Smooth muscle cell (in vitro differentiated cells): ENCODE measurements around the gene KCNIP3. TPM values are rescaled to one million over a fixed set of nuclear protein-coding genes. Genes with fewer than 3 reads are reported as not detected.

Experiments used
- DNase-seq: peaks from one replicate; lab custom pipeline; 2025; ENCODE audit not compliant: unreplicated experiment; lab: John Stamatoyannopoulos, UW
- H2AFZ ChIP-seq: fragments of 200-600 bp; sonication (generic); 2 replicates; pipeline ENCODE4 v1.6.0; 2016; ENCODE audit warnings: antibody characterized with exemption, low read depth, mild to moderate bottlenecking
- H3F3A ChIP-seq: fragments of 200-600 bp; sonication (generic); 2 replicates; pipeline ENCODE4 v1.6.0; 2017; ENCODE audit warnings: antibody characterized with exemption, low read depth
- H3K27ac ChIP-seq: fragments of 200-600 bp; sonication (generic); 2 replicates; pipeline ENCODE4 v1.5.1; 2016; ENCODE audit warnings: low read depth, mild to moderate bottlenecking
- H3K27me3 ChIP-seq: fragments of 200-600 bp; sonication (generic); 2 replicates; pipeline ENCODE4 v1.6.1; 2016; ENCODE audit warnings: low read depth, mild to moderate bottlenecking
- H3K36me3 ChIP-seq: fragments of 200-600 bp; sonication (generic); 2 replicates; pipeline ENCODE4 v1.5.1; 2016; ENCODE audit warnings: low read depth
- H3K4me1 ChIP-seq: fragments of 200-600 bp; sonication (generic); 2 replicates; pipeline ENCODE4 v1.5.1; 2016; ENCODE audit warnings: low read depth
- H3K4me2 ChIP-seq: fragments of 200-600 bp; sonication (generic); 2 replicates; pipeline ENCODE4 v1.6.0; 2016; ENCODE audit warnings: mild to moderate bottlenecking
- H3K4me3 ChIP-seq: fragments of 200-600 bp; sonication (generic); 2 replicates; pipeline ENCODE4 v1.5.1; 2016; ENCODE audit warnings: mild to moderate bottlenecking
- H3K79me2 ChIP-seq: fragments of 200-600 bp; sonication (generic); 2 replicates; pipeline ENCODE4 v1.6.0; 2016; ENCODE audit warnings: low read depth, mild to moderate bottlenecking
- H3K9ac ChIP-seq: fragments of 200-600 bp; sonication (generic); 2 replicates; pipeline ENCODE4 v1.6.0; 2016; ENCODE audit warnings: low read depth
- H3K9me3 ChIP-seq: fragments of 200-600 bp; sonication (generic); replicated peaks from 2 replicates; pipeline ENCODE4 v1.5.1; 2016; ENCODE audit warnings: low read depth
- H4K20me1 ChIP-seq: fragments of 200-600 bp; sonication (generic); 2 replicates; pipeline ENCODE4 v1.6.0; 2016; ENCODE audit warnings: low read depth
- WGBS: methylation state at CpG from one replicate; pipeline ENCODE4 v1.1.7; 2016; ENCODE audit warnings: low lambda C conversion rate; 5-methylcytosine and 5-hydroxymethylcytosine counted together
- polyA plus RNA-seq: library from polyadenylated mRNA; unstranded; fragments of >200 nt; fragmentation: Nextera tagmentation; extraction: Ambion mirVana; gene quantifications from 2 replicates; pipeline ENCODE4 v1.2.1, GENCODE V29; 2016
- total RNA-seq: library from RNA; depleted of rRNA; stranded (reverse); fragments of >200 nt; gene quantifications from 2 replicates; pipeline ENCODE4 v1.2.3, GENCODE V29; 2014
- TF ChIP-seq, protein P1 (sequence below): fragments of 200-600 bp; sonication (generic); IDR thresholded peaks from 2 replicates; pipeline ENCODE4 v1.5.1; 2017; ENCODE audit warnings: borderline replicate concordance, mild to moderate bottlenecking, antibody characterized with exemption; ENCODE audit not compliant: insufficient read depth, poor library complexity, severe bottlenecking

KCNIP3 gene
- total and polyA plus RNA-seq, 2 experiments from 2014 or later = 1.1 to 7.6 TPM

DNA sequence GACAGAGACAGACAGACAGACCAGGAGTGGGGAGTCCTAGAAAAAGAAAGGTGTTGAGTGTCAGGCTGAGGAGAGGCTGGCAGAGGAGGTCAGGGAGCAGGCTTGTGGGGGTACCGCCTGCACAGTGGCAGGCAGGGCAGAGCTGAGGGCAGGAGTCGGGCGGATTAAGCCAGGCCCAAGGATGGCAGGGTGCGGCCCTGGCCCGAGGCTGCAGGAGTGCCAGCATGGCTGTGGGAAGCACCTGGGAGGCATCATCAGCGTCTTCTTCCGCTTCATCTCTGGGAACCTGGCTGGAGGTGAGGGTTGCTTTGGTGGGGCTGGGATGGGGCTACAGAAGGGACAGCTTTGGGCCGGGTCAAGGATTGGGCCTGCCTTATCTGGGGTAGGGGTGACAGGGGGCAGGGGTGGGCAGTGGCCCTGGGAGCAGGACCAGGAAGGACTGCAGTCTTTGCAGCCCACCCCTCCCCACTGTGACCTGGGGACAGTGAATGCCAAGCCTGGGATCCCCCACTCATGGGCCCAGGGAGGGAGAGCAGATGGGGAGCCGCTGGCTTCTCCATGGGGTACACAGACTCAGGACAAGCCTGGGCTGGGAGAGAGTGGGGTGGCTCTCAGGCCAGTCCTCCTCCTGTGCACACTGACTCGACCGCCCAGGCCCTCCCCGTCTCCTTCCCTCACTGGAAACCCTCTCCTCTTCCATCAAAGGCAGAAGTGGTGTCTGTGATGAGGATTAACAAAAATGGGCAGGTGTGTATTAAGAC is 20.7 kb downstream of the KCNIP3 start:
- Histone ChIP-seq H3K9ac (no peak overlapping the region), H3F3A (no peaks in the 10 kb centered on the region), H3K4me3 (no peak overlapping the region), H3K4me1 (no peaks in the 10 kb centered on the region), H4K20me1 (no peaks in the 10 kb centered on the region), H3K27ac (no peak overlapping the region), H2AFZ (no peak overlapping the region), H3K9me3 (no peaks in the 10 kb centered on the region), H3K4me2 (no peak overlapping the region), H3K27me3 (no peaks in the 10 kb centered on the region), H3K79me2 (no peaks in the 10 kb centered on the region), H3K36me3 (no peaks in the 10 kb centered on the region)
- TF ChIP-seq, protein P1, sequence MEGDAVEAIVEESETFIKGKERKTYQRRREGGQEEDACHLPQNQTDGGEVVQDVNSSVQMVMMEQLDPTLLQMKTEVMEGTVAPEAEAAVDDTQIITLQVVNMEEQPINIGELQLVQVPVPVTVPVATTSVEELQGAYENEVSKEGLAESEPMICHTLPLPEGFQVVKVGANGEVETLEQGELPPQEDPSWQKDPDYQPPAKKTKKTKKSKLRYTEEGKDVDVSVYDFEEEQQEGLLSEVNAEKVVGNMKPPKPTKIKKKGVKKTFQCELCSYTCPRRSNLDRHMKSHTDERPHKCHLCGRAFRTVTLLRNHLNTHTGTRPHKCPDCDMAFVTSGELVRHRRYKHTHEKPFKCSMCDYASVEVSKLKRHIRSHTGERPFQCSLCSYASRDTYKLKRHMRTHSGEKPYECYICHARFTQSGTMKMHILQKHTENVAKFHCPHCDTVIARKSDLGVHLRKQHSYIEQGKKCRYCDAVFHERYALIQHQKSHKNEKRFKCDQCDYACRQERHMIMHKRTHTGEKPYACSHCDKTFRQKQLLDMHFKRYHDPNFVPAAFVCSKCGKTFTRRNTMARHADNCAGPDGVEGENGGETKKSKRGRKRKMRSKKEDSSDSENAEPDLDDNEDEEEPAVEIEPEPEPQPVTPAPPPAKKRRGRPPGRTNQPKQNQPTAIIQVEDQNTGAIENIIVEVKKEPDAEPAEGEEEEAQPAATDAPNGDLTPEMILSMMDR = no peak
- no peak for DNase-seq
- 88% methylated on average over 12 of the region's 12 CpGs for WGBS

DNA sequence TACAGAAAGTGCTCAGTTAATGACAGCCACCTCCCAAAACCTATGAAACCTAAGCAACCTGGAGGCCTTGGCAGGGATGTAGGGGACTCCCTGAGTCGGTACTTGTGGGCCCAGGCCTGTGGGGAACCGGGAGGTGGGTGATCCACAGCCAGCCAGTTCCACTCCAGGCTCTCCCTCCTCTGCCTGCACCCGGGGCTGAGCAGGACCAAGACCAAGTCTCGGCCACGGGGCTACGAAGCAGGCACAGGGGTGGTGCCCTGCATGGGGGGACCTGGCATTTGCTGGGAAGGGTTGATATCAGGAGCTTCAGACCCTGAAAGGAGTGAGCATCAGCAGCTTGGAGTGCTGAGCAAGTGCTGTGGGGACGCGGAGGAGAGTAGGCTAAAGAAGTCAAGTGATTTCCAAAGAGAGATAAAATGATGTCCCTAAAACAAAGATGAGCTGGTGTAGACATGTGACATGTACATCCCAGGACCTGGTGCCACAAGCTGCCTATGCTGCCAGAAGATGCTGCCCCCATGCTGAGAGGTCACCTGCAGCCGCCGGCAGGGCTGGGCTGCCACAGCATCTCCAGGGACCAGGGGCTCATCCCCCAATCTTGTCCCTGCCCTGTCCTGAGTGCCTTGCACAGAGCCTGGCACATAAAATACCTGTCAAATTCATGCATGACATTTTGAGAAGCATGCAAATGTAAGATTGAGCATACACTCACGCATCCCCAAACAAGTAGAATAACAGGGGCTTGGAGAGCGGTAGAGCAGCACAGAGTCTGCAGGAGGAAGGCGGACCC is 21.5 kb downstream of the KCNIP3 start:
- TF ChIP-seq, protein P1 = no peak
- no peak overlapping the region for H3K27ac ChIP-seq
- no peaks in the 10 kb centered on the region for H3F3A ChIP-seq
- WGBS = 78% methylated on average over 13 of the region's 13 CpGs
- H4K20me1 ChIP-seq = no peaks in the 10 kb centered on the region
- DNase-seq = no peak
- H3K4me3 ChIP-seq = no peak overlapping the region
- H2AFZ ChIP-seq = no peak overlapping the region
- no peak overlapping the region for H3K4me2 ChIP-seq
- H3K27me3 ChIP-seq = no peaks in the 10 kb centered on the region
- H3K9me3 ChIP-seq = no peaks in the 10 kb centered on the region
- H3K36me3 ChIP-seq = no peaks in the 10 kb centered on the region
- no peaks in the 10 kb centered on the region for H3K4me1 ChIP-seq
- H3K79me2 ChIP-seq = no peaks in the 10 kb centered on the region
- no peak overlapping the region for H3K9ac ChIP-seq

DNA sequence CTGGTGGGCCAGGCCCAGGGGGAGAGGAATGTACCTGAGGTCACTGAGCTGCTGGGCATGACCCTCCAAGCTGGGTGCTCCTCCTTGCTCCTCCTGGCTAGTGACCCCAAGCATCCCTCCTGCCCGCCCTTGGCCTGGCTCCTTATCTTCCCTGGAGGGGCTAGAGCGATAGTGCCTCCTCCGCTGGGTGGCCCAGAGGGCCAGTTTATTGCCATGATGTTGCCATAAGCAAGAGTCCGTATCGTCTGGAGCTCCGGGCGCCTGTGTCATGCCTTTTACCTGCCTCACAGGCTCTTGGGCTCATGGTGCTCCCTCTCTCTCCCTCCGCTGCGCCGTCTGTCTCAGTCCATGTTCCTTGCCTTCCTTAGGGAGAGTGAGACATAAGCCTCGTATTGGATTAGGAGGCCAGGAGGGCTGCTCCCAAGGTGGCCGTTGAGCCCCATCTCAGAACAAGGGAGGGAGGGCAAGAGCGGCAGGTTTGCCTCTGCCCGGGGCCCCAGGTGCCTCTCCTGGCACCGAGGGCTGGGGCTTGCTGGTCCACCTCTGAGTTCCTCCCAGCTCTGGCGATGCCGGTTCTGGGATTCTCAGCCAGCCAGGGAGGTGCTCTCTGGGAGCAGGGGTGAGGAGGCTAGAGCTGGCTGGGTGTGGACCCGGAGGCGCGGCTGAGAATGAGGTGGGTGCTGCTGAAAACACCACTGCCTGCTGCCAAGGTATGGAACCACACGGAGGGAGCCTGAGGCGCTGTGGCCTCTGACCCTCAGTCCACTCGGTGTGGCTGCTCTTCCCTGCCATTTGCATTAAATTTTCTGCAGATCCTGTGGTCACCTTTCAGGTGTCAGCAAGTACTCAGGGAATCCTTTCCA is 22.6 kb downstream of the KCNIP3 start:
- no peak overlapping the region for H3K27ac ChIP-seq
- DNase-seq = no peak
- H3K9me3 ChIP-seq = no peaks in the 10 kb centered on the region
- H3K9ac ChIP-seq = no peak overlapping the region
- no peak overlapping the region for H3K4me3 ChIP-seq
- H3K4me1 ChIP-seq = no peaks in the 10 kb centered on the region
- no peaks in the 10 kb centered on the region for H3K27me3 ChIP-seq
- 86% methylated on average over 23 of the region's 23 CpGs for WGBS
- TF ChIP-seq, protein P1 = no peak
- H4K20me1 ChIP-seq = no peaks in the 10 kb centered on the region
- no peak overlapping the region for H2AFZ ChIP-seq
- no peak overlapping the region for H3K4me2 ChIP-seq
- H3K36me3 ChIP-seq = no peaks in the 10 kb centered on the region
- no peaks in the 10 kb centered on the region for H3K79me2 ChIP-seq
- no peaks in the 10 kb centered on the region for H3F3A ChIP-seq
